ENCODE results near the gene ATP2B3. TPM values are rescaled to one million over a fixed set of nuclear protein-coding genes. Genes with fewer than 3 reads are reported as not detected.

Gene ATP2B3
- polyA plus RNA-seq, 1 donor from 2014 or later = 5.3 TPM

DNA sequence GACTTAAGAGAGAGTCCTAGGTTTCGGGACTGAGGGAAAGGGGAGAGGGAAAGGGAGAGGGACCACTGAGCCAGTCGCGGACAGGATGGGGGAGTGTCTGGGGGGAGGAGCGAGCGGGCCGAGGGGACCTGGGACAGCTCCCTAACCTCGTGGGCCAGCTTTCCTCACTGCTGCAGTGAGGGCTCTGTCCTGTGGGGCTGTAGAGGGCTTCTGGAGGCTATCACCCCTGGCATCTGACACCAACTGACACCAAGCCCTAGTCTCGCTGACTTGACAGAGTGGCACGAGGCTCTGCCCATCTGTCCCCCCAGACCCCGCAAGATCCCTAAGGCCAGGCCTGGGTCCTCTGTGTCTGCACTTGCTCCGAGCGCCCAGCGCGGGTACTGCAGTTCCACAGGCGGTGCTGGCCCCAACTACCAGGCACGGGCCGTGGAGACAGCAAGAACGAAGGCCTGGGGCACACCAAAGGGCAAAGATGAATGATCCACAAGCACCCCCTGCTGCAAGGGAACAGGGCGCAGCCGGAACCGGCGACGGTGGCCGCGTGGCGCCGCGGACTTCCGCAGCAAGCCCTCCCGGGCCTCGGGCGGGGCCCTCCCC, 47.5 kb upstream of the ATP2B3 start:
- no peaks in the 10 kb centered on the region for H3K27me3 ChIP-seq (ENCODE audit: insufficient read depth, low read depth, low read length)
- no peak overlapping the region for H3K27ac ChIP-seq (ENCODE audit: low read length)
- H3K4me3 ChIP-seq (ENCODE audit: low read length) = peak overlapping the region; percentile 81
- TF ChIP-seq SMC3 (conservative IDR thresholded peaks at IDR 0.05; ENCODE audit: poor library complexity) (peak; percentile 27), EP300 (conservative IDR thresholded peaks at IDR 0.05; ENCODE audit: poor library complexity, severe bottlenecking) (no peak), TAF1 (IDR thresholded peaks at IDR 0.05; ENCODE audit: low read depth) (no peak), POLR2AphosphoS5 (IDR thresholded peaks at IDR 0.05) (no peak), EZH2 (IDR thresholded peaks at IDR 0.05; ENCODE audit: borderline replicate concordance, insufficient read depth, low read length, poor library complexity, severe bottlenecking) (no peak), MXI1 (conservative IDR thresholded peaks at IDR 0.05; ENCODE audit: poor library complexity, severe bottlenecking) (peak; percentile 75), RAD21 (conservative IDR thresholded peaks at IDR 0.05) (peak; percentile 22)
- TF ChIP-seq, protein P1, sequence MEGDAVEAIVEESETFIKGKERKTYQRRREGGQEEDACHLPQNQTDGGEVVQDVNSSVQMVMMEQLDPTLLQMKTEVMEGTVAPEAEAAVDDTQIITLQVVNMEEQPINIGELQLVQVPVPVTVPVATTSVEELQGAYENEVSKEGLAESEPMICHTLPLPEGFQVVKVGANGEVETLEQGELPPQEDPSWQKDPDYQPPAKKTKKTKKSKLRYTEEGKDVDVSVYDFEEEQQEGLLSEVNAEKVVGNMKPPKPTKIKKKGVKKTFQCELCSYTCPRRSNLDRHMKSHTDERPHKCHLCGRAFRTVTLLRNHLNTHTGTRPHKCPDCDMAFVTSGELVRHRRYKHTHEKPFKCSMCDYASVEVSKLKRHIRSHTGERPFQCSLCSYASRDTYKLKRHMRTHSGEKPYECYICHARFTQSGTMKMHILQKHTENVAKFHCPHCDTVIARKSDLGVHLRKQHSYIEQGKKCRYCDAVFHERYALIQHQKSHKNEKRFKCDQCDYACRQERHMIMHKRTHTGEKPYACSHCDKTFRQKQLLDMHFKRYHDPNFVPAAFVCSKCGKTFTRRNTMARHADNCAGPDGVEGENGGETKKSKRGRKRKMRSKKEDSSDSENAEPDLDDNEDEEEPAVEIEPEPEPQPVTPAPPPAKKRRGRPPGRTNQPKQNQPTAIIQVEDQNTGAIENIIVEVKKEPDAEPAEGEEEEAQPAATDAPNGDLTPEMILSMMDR (IDR thresholded peaks at IDR 0.05; ENCODE audit: poor library complexity, severe bottlenecking) = peak; percentile 49
- TF ChIP-seq, protein P2, sequence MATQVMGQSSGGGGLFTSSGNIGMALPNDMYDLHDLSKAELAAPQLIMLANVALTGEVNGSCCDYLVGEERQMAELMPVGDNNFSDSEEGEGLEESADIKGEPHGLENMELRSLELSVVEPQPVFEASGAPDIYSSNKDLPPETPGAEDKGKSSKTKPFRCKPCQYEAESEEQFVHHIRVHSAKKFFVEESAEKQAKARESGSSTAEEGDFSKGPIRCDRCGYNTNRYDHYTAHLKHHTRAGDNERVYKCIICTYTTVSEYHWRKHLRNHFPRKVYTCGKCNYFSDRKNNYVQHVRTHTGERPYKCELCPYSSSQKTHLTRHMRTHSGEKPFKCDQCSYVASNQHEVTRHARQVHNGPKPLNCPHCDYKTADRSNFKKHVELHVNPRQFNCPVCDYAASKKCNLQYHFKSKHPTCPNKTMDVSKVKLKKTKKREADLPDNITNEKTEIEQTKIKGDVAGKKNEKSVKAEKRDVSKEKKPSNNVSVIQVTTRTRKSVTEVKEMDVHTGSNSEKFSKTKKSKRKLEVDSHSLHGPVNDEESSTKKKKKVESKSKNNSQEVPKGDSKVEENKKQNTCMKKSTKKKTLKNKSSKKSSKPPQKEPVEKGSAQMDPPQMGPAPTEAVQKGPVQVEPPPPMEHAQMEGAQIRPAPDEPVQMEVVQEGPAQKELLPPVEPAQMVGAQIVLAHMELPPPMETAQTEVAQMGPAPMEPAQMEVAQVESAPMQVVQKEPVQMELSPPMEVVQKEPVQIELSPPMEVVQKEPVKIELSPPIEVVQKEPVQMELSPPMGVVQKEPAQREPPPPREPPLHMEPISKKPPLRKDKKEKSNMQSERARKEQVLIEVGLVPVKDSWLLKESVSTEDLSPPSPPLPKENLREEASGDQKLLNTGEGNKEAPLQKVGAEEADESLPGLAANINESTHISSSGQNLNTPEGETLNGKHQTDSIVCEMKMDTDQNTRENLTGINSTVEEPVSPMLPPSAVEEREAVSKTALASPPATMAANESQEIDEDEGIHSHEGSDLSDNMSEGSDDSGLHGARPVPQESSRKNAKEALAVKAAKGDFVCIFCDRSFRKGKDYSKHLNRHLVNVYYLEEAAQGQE (IDR thresholded peaks at IDR 0.05; ENCODE audit: borderline replicate concordance) = no peak
- no peaks in the 10 kb centered on the region for H3F3A ChIP-seq (ENCODE audit: insufficient read depth, low read length, poor library complexity, severe bottlenecking)
- no peaks in the 10 kb centered on the region for H3K79me2 ChIP-seq (replicated peaks; ENCODE audit: insufficient read depth, low read length)
- H3K9me2 ChIP-seq (ENCODE audit: insufficient read depth, low read length) = no peaks in the 10 kb centered on the region
- no peaks in the 10 kb centered on the region for H4K20me1 ChIP-seq (ENCODE audit: insufficient read depth)
- H3K4me2 ChIP-seq (ENCODE audit: low read length) = no peak overlapping the region
- H3K9ac ChIP-seq (ENCODE audit: low read length) = peak overlapping the region; percentile 50
- no peaks in the 10 kb centered on the region for H3K9me3 ChIP-seq (ENCODE audit: low read length)
- no peak overlapping the region for H2AFZ ChIP-seq (ENCODE audit: low read depth, low read length)
- no peaks in the 10 kb centered on the region for H3K36me3 ChIP-seq (ENCODE audit: insufficient read depth, low read length)

DNA sequence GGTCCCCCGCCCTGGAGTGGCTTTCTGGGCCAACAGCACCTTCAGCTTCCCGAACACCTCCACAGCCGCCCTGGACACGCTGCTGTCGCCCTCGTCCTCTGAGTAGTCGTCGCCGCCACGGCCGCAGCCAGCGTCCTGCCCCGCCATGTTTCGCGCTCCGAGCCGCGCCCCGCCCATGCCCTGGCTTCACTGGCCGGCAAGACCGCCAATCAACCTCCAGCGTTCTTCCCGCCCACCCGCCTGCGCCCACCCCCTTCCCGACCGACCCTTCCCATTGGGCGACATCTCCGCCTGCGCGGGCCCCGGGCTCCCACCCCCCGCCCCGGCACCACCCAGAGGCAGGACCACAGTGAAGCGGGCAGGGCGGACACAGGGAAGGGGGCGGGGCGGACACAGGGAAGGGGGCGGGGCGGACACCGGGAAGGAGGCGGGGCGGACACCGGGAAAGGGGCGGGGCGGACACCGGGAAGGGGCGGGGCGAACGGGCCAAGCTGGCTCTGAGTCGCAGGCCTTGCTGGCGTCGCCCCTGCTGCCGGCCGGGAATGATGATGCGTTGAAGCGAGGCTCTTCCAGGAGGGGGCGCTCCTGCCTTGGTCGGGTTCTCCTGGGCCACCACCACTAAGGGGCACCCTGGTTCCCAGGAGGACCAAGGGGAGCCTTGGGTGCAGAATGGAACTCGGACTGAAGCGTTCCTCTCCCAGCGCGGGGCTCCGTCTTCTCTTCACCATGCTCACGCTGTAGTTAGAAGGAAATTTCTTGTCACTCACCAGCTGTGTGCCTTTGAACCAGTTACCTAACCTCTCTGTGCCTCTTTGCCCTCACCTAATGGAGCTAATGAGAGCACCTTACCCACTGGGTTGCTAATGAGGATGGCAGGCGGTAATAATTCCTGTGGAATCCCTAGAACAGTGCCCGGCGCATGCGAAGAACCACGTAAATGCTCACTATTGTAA, 46.8 kb upstream of the ATP2B3 start, which contains the start of gene HAUS7:
Gene HAUS7, minus strand, starts transcription at position 166 of the 953 bp plus-strand sequence. Its CDS starts 19 bp downstream, at position 147.
- H3K79me2 ChIP-seq (replicated peaks; ENCODE audit: insufficient read depth, low read length) = no peaks in the 10 kb centered on the region
- no peaks in the 10 kb centered on the region for H3K36me3 ChIP-seq (ENCODE audit: insufficient read depth, low read length)
- H3K9ac ChIP-seq (ENCODE audit: low read length) = peak within 1 kb of the TSS; percentile 50
- H3K9me3 ChIP-seq (ENCODE audit: low read length) = no peaks in the 10 kb centered on the region
- H3K9me2 ChIP-seq (ENCODE audit: insufficient read depth, low read length) = no peaks in the 10 kb centered on the region
- no peak within 1 kb of the TSS for H3K4me2 ChIP-seq (ENCODE audit: low read length)
- TF ChIP-seq POLR2AphosphoS5 (IDR thresholded peaks at IDR 0.05) (peak; percentile 41), TAF1 (IDR thresholded peaks at IDR 0.05; ENCODE audit: low read depth) (no peak), SMC3 (conservative IDR thresholded peaks at IDR 0.05; ENCODE audit: poor library complexity) (peak; percentile 69), MXI1 (conservative IDR thresholded peaks at IDR 0.05; ENCODE audit: poor library complexity, severe bottlenecking) (peak; percentile 3), RAD21 (conservative IDR thresholded peaks at IDR 0.05) (peak; percentile 68), EZH2 (IDR thresholded peaks at IDR 0.05; ENCODE audit: borderline replicate concordance, insufficient read depth, low read length, poor library complexity, severe bottlenecking) (no peak)
- TF ChIP-seq, protein P1 (IDR thresholded peaks at IDR 0.05; ENCODE audit: poor library complexity, severe bottlenecking) = peak; percentile 87
- H4K20me1 ChIP-seq (ENCODE audit: insufficient read depth) = no peaks in the 10 kb centered on the region
- H3K27me3 ChIP-seq (ENCODE audit: insufficient read depth, low read depth, low read length) = peaks cover 5% of the 10 kb centered on the region
- peak within 1 kb of the TSS; percentile 81 for H3K4me3 ChIP-seq (ENCODE audit: low read length)
- H2AFZ ChIP-seq (ENCODE audit: low read depth, low read length) = no peak within 1 kb of the TSS
- no peaks in the 10 kb centered on the region for H3F3A ChIP-seq (ENCODE audit: insufficient read depth, low read length, poor library complexity, severe bottlenecking)
- H3K27ac ChIP-seq (ENCODE audit: low read length) = no peak within 1 kb of the TSS

All from neural cell (in vitro differentiated cells).